GM13977 (cell line): ENCODE measurements around the gene MFAP4.

Source experiments
- DNase-seq: peaks from one replicate; pipeline ENCODE4 v3.0.0; 2012; ENCODE audit warnings: low spot score
- in situ Hi-C: fragments of 300-500 bp; cut with MboI; formaldehyde crosslinking; loops from one replicate; pipeline ENCODE4 v1.12.0; 2022; ENCODE audit warnings: low sequenced_read_pairs, low pct_unique_long_range_greater_than_20kb, mixed read lengths, inconsistent platforms; ENCODE audit not compliant: unreplicated experiment
- TF ChIP-seq, protein P1 (sequence below): IDR thresholded peaks from 2 replicates; pipeline ENCODE4 v1.5.1; 2012; ENCODE audit warnings: mild to moderate bottlenecking, control low read depth; ENCODE audit not compliant: insufficient read depth; ENCODE audit errors: extremely low read depth, missing control alignments

Gene MFAP4

DNA sequence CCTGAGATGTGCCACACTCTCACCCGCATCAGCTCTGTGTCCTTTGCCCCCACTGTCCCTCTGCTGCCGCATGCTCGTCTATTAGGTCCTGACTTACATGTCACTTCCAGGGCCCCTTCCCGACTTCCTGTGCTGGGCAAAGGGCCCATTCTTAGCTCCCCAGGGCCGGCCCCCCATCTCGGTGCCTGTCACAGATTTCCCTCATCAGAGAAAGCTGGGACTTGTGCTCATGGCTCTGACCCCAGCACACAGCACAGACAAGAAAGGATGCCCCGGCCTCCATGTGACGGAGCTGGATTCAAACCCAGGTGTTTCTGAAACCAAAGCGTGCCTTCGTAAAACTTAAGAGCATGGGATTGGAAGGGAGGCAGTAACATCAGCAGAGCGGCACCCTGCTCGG, 14.6 kb downstream of the MFAP4 start:
- in situ Hi-C loops: loop anchor here (25.0 kb wide), 1 partner anchor 390 kb away; no protein-coding TSS in a partner anchor
- TF ChIP-seq, protein P1, sequence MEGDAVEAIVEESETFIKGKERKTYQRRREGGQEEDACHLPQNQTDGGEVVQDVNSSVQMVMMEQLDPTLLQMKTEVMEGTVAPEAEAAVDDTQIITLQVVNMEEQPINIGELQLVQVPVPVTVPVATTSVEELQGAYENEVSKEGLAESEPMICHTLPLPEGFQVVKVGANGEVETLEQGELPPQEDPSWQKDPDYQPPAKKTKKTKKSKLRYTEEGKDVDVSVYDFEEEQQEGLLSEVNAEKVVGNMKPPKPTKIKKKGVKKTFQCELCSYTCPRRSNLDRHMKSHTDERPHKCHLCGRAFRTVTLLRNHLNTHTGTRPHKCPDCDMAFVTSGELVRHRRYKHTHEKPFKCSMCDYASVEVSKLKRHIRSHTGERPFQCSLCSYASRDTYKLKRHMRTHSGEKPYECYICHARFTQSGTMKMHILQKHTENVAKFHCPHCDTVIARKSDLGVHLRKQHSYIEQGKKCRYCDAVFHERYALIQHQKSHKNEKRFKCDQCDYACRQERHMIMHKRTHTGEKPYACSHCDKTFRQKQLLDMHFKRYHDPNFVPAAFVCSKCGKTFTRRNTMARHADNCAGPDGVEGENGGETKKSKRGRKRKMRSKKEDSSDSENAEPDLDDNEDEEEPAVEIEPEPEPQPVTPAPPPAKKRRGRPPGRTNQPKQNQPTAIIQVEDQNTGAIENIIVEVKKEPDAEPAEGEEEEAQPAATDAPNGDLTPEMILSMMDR: no peak
- DNase-seq: no peak

DNA sequence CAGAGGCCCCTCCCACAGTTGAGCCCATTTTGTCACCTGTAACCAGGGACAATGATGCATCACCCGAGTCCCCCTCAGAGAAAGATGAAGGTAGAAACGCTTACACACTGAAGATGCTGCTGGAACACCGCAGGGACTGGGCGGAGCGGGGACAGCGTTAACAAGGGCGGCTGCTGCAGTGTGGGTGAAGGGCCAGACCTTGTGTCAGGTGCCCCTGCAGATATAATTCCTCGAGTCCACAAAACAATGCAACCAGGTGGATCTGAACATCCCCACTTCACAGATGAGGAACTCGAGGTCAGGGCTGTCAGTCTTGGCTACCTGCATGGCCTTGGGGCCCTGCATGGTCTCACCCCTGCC, 15.0 kb downstream of the MFAP4 start:
- no peak for DNase-seq
- TF ChIP-seq, protein P1: no peak
- in situ Hi-C loops: loop anchor here (25.0 kb wide), 1 partner anchor 390 kb away; no protein-coding TSS in a partner anchor

DNA sequence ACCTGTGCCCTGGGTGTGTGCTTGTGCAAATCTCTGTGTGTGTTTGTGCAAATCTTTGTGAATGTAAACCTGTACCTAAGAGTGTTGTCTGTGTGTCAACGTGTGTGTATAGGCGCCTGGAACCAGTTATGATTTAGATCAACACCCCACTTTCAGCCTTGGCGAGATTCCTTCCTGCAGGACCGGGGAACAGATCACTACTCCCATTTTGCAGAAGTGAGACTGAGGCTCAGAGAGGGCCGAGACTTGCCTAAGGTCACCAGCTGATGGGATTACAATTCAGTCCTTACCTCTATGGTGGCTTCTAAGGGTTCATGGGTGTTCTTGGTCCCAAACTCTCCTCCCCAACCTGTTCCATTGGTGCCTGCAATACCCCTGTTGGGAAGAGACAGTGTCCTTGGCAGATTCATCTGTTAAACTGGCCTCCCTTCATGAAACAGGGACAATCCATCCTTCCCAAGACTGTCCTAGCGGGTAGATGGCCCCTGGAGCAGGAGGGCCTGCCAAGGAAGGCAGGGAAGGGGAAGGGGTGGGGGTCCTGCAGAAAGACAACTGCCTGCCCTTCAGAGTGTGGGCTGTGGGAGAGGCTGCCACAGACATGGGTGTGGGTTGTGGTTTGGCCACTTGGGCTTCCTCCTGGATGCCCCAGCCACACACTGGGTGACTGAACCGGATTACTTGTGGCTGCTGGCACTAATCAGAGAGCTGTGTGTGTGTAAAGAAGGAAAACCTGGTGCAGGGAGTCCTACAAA, 15.6 kb downstream of the MFAP4 start:
- DNase-seq: no peak
- TF ChIP-seq, protein P1: no peak
- in situ Hi-C loops: loop anchor here (25.0 kb wide), 1 partner anchor 391 kb away; no protein-coding TSS in a partner anchor

DNA sequence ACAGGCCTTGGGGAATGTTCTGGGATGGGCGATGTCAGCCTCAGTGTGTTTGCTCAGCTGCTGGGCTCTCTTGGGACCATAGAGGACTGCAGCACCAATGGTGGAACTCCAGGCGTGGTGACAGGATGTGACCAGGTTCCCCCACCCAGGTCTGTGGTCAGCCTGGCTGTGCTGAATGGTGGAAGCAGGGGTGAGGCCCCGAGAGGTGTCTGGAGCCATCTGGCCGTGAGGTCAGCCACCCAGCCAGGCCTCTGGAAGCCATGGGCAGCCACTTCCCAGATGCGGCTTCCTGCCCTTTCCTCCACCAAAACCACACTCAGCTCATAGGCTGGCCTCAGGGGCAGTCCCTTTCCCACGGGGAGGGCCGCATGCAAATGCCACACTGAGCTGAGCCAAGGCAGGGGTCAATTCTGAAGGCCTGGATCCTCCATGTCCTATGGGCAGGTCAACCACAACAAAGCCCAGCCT, 16.5 kb downstream of the MFAP4 start:
- in situ Hi-C loops: loop anchor here (25.0 kb wide), 1 partner anchor 392 kb away; no protein-coding TSS in a partner anchor
- DNase-seq: peak; percentile 59
- TF ChIP-seq, protein P1: no peak

DNA sequence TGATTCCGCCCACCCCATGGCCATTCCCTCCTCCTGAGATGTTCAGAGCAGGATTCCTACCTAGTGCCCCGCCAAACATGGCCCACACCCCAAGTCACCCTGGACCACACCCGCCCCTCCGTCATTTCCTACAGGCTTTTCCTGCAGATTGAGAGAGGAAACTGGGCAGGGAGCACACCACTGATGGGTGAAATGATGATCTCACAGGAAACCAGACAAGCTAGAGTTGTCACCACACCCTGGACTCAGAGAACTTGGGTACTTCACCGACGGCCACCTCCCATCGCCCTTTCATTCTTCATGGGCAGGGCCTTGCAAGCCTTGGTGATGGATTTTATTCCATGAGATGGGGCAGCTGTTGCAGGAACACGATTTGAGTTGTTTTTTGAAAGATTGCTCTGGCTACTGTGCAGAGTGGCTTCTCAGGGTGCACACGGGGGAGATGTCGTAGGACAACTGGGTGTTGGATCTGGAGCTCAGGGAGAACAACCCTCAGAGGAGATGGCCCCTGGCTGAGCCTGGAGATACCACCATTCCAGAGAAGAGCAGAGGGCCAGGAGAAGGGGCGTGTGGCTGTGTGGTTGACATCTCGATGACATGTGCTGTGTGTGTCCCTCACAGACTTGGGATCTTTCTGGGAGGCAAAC, 17.0 kb downstream of the MFAP4 start:
- in situ Hi-C loops: loop anchor here (10.0 to 25.0 kb wide), 2 partner anchors 55 to 392 kb away; no protein-coding TSS in a partner anchor
- TF ChIP-seq, protein P1: no peak

DNA sequence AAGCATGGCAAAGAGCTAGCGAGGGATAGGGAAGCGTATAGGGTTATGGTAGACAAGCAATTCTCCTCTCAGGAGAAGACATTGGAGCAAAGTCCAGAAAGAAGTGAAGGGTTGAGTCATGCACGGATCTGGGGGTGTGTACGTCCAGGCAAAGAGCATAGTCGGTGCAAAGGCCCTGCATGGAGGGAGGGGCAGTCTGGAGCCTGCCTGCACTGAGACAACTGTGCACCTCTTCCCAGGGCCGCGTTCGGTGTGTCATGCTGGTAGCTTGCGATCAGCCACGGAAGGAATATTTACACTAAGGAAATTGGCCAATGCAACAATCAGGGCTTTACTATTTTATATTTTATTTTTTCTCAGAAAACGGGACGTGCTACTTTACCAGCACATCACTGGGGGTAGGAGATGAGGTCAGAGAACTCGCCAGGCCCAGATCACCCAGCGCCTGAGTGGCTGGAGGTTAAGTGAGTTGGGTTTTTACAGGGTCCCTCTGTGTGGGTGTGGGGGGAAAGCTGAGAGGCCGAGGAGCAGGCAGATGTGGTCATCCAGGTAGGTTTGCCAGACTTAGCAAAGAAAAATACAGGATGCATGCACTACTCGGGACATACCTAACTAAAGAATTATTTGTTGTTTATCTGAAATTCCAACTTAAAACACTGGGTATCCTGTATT, 17.7 kb downstream of the MFAP4 start:
- no peak for DNase-seq
- in situ Hi-C loops: loop anchor here (10.0 to 25.0 kb wide), 2 partner anchors 56 to 393 kb away; no protein-coding TSS in a partner anchor
- TF ChIP-seq, protein P1: no peak

More for the DNA sequence above, 17.0 kb downstream of the MFAP4 start:
- DNase-seq: no peak
